Nephron progenitor cell (in vitro differentiated cells): ENCODE results near the gene GALNT2.

Experiments
- DNase-seq: peaks from one replicate; pipeline ENCODE4 v3.0.0; 2021
- H3K27ac Mint-ChIP-seq: 2 replicates; pipeline ENCODE4 v1.8.0; 2021; ENCODE audit warnings: mild to moderate bottlenecking, moderate library complexity, mixed read lengths
- H3K27me3 Mint-ChIP-seq: 2 replicates; pipeline ENCODE4 v1.8.0; 2021; ENCODE audit warnings: mild to moderate bottlenecking, low read depth, mixed read lengths; ENCODE audit not compliant: poor library complexity
- H3K36me3 Mint-ChIP-seq: 2 replicates; pipeline ENCODE4 v1.8.0; 2021; ENCODE audit warnings: low read depth, mixed read lengths
- H3K4me1 Mint-ChIP-seq: 2 replicates; pipeline ENCODE4 v1.8.0; 2021; ENCODE audit warnings: mixed read lengths
- H3K4me3 Mint-ChIP-seq: 2 replicates; pipeline ENCODE4 v1.8.0; 2021; ENCODE audit warnings: mild to moderate bottlenecking, moderate library complexity, mixed read lengths
- H3K9me3 Mint-ChIP-seq: 2 replicates; pipeline ENCODE4 v1.8.0; 2021; ENCODE audit warnings: mild to moderate bottlenecking, moderate library complexity, mixed read lengths
- CTCF ChIP-seq: fragments of 200-600 bp; sonication (generic); IDR thresholded peaks from 2 replicates; pipeline ENCODE4 v1.5.0; 2021; ENCODE audit warnings: antibody characterized with exemption

Gene GALNT2

GRCh38 chr1:230114237-230114651, 47.2 kb downstream of the GALNT2 start:
- Mint-ChIP-seq H3K9me3 (no peaks in the 10 kb centered on the region), H3K27ac (peak overlapping the region; percentile 73), H3K4me3 (peak overlapping the region; percentile 2)

GRCh38 chr1:230117694-230118093, 50.7 kb downstream of the GALNT2 start:
- TF ChIP-seq CTCF = no peak
- H3K9me3 Mint-ChIP-seq = no peaks in the 10 kb centered on the region
- peaks cover 28% of the 10 kb centered on the region for H3K36me3 Mint-ChIP-seq
- H3K4me3 Mint-ChIP-seq = no peak overlapping the region
- peaks cover 73% of the 10 kb centered on the region for H3K4me1 Mint-ChIP-seq
- no peaks in the 10 kb centered on the region for H3K27me3 Mint-ChIP-seq
- DNase-seq = no peak
- H3K27ac Mint-ChIP-seq = no peak overlapping the region

More at GRCh38 chr1:230114237-230114651, 47.2 kb downstream of the GALNT2 start:
- Mint-ChIP-seq H3K36me3 (peaks cover 25% of the 10 kb centered on the region), H3K27me3 (no peaks in the 10 kb centered on the region), H3K4me1 (peaks cover 81% of the 10 kb centered on the region)
- no peak for DNase-seq
- no peak for TF ChIP-seq CTCF

- Mint-ChIP-seq H3K27me3 (peaks cover 3% of the 10 kb centered on the region), H3K36me3 (peaks cover 25% of the 10 kb centered on the region), H3K9me3 (no peaks in the 10 kb centered on the region), H3K4me1 (peaks cover 65% of the 10 kb centered on the region), H3K4me3 (no peak overlapping the region), H3K27ac (no peak overlapping the region)
- DNase-seq = no peak
- no peak for TF ChIP-seq CTCF
Observed at GRCh38 chr1:230119340-230119739, 52.3 kb downstream of the GALNT2 start.

GRCh38 chr1:230120289-230120920, 53.4 kb downstream of the GALNT2 start:
- Mint-ChIP-seq H3K36me3 (peaks cover 21% of the 10 kb centered on the region), H3K4me3 (peak overlapping the region; percentile 33), H3K27me3 (peaks cover 9% of the 10 kb centered on the region), H3K27ac (peak overlapping the region; percentile 27), H3K4me1 (peaks cover 69% of the 10 kb centered on the region), H3K9me3 (no peaks in the 10 kb centered on the region)
- TF ChIP-seq CTCF = no peak
- DNase-seq = no peak

- H3K36me3 Mint-ChIP-seq = peaks cover 17% of the 10 kb centered on the region
- H3K4me3 Mint-ChIP-seq = no peak overlapping the region
- peaks cover 71% of the 10 kb centered on the region for H3K4me1 Mint-ChIP-seq
- no peaks in the 10 kb centered on the region for H3K9me3 Mint-ChIP-seq
- TF ChIP-seq CTCF = peak; percentile 67
- H3K27me3 Mint-ChIP-seq = peaks cover 9% of the 10 kb centered on the region
- peak; percentile 47 for DNase-seq
- peak overlapping the region; percentile 27 for H3K27ac Mint-ChIP-seq
Observed at GRCh38 chr1:230120921-230121381, 53.9 kb downstream of the GALNT2 start.

- Mint-ChIP-seq H3K4me3 (no peak overlapping the region), H3K27ac (no peak overlapping the region), H3K9me3 (no peaks in the 10 kb centered on the region), H3K36me3 (peaks cover 14% of the 10 kb centered on the region), H3K27me3 (peaks cover 9% of the 10 kb centered on the region), H3K4me1 (peaks cover 79% of the 10 kb centered on the region)
- no peak for TF ChIP-seq CTCF
- no peak for DNase-seq
Observed at GRCh38 chr1:230121950-230122349, 54.9 kb downstream of the GALNT2 start.
